Activated CD4-positive, alpha-beta T cell treated with anti-CD3 and anti-CD28 coated beads, Interleukin-2, amount 50 U/mL, for 48 hours (primary cell): Measurements from ENCODE around the gene GORASP1.
"Not testable (repeated sequence)": the region's sequence is repeated elsewhere in the genome, so short reads cannot be mapped to it uniquely, and the experiment has no call there.

Experiments
- DNase-seq, 2 experiments: peaks; one replicate each; pipeline ENCODE4 v3.0.0-alpha.2; 2020

GORASP1 gene

GRCh38 chr3:39062180-39062579 lies 45.2 kb downstream of the GORASP1 start:
- DNase-seq: no peak

DNA sequence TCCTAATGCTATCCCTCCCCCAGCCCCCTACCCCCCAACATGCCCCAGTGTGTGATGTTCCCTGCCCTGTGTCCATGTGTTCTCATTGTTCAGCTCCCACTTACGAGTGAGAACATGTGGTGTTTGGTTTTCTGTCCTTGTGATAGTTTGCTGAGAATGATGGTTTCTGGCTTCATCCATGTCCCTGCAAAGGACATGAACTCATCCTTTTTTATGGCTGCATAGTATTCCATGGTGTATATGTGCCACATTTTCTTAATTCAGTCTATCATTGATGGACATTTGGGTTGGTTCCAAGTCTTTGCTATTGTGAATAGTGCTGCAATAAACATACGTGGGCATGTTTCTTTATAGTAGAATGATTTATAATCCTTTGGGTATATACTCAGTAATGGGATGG lies 46.2 kb downstream of the GORASP1 start:
- DNase-seq: not testable (repeated sequence)

DNA sequence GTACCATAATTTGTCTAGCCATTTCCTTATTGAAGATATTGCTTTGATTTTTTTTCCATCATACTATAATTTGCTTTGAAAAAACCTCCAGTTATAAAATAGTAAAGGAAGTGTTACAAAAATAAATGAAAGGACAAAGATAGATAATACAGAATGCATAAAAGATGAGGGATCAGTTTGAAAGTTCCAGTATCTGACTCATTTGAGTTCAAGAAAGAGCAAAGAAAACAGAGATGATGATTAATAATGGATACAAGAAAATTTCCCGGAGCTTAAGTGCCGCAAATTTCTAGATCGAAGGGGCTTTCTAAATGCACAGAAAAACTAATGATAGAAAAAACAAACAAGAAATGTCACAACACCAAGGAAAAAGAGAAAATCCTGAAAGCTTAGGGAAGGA lies 51.3 kb downstream of the GORASP1 start:
- no peak for DNase-seq

GRCh38 chr3:39053696-39054095 lies 53.7 kb downstream of the GORASP1 start:
- DNase-seq: no peak

DNA sequence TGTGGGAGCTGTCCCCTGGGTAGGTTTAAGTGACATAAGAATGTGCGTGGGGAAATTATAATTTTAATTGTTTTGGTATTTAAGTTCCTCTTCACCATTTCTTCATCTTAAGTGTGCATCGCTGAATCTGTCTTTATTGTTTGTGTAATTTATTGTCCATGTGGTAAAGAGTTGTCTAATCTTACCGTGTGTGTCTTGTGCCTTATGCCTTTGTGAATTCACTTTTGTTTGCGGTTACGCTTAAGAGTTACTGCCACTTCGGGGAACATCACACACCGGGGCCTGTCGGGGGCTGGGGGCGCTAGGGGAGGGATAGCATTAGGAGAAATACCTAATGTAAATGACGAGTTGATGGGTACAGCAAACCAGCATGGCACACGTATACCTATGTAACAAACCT lies 54.8 kb downstream of the GORASP1 start:
- peak in 1 of 2 experiments; percentile 13 for DNase-seq

DNA sequence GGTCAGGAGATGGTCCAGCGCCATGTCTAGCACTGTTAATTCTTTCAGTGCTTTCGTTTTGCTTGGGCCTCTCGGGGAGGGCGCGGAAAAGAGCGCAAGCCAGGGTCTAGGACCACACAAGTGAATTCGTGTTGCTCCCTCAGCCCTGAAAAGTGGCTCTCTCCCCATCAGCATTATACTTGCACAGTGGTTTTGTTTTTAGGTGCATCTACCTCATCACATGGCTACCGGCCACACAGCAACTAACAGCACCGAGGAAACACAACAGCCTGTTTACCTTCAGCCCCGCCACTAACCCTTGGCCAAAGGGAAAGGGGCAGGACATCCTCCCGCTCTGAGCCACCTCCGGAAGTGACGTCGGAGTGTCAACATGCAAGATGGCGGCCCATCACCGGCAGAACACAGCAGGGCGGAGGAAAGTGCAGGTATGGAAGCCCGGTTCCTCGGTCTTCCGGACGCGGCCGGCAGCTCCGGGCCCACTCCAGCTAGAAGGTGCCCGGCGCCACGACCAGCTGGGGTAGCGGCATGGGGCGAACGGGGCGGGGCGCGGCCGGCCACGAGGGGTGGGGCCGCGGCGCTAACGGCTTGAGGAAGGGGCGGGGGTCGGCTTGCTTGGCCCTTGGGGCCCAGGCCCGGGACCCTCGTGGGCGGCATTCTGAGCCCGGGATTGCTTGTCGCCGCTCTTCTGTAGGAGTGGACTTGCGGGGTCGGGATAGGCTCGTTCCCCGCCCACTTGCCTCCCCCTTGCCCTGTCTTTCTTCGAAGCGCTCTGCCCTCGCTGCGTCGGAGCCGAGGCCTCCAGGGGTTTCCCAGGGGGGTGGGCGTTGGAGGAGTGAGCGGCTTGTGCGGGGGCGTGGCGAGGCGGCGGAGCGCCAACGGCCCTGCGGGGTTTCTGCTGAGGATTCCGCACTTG lies 55.5 kb downstream of the GORASP1 start, which contains the start of the genes SCN11A and WDR48:
Gene SCN11A (minus strand): TSS at position 296 of the 913 bp plus-strand sequence. CDS start 101,582 bp downstream, outside the sequence.
Gene WDR48 (plus strand): TSS at position 368 of the 913 bp plus-strand sequence. CDS start 10 bp downstream, at position 378.
- peak; percentile 94 to 95 for DNase-seq

- no peak for DNase-seq
These were observed 57.4 kb downstream of the GORASP1 start for GRCh38 chr3:39050029-39050428.
